ENCODE data around the gene KMO.

DNA sequence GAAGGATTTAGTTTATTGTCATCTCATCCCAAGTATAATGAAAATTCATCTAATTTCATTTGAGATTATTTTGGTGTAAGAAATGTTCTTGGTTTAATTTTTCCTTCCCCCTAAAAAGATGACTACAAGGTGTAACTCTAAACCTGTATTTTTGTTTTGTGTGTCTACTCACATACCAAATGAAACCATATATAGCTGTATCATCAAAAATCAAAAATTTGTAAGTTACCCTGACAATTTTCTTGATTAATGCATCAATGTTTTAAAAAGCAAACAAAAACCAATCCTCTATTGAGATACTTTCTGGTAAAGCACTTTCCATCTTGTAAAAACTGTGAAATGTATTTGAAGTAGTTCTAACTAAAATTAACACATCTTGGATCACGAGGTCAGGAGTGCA, 43.4 kb upstream of the KMO start:
- TF ChIP-seq POLR2A (IDR thresholded peaks at IDR 0.05): no peak
- TF ChIP-seq, protein P1, sequence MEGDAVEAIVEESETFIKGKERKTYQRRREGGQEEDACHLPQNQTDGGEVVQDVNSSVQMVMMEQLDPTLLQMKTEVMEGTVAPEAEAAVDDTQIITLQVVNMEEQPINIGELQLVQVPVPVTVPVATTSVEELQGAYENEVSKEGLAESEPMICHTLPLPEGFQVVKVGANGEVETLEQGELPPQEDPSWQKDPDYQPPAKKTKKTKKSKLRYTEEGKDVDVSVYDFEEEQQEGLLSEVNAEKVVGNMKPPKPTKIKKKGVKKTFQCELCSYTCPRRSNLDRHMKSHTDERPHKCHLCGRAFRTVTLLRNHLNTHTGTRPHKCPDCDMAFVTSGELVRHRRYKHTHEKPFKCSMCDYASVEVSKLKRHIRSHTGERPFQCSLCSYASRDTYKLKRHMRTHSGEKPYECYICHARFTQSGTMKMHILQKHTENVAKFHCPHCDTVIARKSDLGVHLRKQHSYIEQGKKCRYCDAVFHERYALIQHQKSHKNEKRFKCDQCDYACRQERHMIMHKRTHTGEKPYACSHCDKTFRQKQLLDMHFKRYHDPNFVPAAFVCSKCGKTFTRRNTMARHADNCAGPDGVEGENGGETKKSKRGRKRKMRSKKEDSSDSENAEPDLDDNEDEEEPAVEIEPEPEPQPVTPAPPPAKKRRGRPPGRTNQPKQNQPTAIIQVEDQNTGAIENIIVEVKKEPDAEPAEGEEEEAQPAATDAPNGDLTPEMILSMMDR (IDR thresholded peaks at IDR 0.05): no peak
